DMS153 (cell line): ENCODE results near the gene TIFAB.
A peak's percentile ranks its signal among the peaks of the same experiment; 100 is the strongest.

Experiments
- DNase-seq: peaks from one replicate; lab custom pipeline; 2025; lab: John Stamatoyannopoulos, UW

Gene TIFAB

DNA sequence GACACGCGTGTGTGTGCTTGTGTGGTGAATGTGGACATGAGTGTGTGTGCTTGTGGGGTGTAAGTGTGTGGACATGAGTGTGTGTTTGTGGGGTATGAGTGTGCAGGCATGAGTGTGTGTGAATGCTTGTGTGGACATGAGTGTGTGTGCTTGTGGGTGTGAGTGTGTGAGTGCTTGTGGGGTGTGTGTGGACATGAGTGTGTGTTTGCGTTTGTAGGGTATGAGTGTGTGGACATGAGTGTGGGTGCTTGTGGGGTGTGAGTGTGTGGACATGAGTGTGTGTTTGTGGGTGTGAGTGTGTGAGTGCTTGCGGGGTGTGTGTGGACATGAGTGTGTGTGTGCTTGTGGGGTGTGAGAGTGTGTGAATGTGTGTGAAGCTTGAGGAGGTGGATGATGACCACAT lies 29.8 kb upstream of the TIFAB start:
- DNase-seq: no peak

DNA sequence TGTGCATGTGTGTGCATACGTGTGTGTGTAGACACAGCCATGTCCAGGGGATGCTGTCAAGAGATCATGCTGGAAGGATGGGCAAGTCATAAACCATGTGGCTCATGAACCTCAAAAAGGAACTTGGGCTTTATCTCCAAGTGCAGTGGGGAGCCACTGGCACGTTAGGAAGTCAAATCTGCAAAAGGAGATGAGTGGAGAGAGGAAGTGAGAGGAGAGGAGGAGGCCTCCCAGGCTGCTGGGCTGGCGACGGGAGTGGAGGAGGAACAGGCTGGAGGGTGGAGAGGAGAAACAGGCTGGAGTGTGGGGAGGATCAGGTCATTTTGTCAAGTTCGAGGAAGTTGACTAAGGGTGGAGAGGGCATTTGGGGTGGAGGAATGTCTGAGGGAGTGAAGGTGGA lies 29.2 kb upstream of the TIFAB start:
- no peak for DNase-seq

DNA sequence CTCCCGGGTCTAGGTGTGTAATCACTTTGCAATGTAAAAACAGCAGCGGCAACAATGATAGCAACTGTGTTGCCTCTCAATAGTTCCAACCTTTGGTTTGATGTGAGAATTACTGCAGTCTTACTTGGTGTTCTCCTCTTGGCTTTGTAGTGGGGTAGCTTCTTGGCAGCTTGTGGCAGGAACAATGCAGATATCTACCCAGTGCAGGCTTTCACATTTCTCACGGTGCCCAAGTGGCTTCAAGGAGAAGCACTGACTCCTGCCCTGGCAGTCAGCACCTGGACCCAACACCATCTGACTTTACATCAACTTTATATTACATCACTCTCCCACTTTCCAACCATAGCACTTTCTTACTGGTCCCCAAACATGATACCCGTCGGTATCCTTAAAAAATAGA lies 28.4 kb upstream of the TIFAB start:
- no peak for DNase-seq

DNA sequence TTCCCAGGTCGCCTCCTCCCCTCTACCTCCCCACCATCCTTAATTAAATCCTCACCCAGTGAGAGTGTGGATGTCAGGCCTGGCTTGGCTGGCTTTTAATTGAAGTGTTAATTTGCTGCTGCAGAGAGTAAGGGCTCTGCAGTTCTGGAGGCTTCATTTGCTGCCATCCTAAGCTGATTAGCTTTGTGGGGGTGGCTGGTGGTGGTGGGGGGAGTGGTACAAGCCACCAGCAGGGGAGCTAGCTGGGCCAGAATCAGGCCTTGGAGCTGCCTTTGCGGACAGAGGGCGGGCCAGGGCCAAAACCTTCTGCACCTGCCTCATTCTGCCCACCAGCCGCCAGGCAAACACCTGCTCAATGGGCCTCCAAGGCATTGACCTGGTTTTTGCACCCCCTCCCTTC lies 26.8 kb upstream of the TIFAB start:
- DNase-seq: no peak

DNA sequence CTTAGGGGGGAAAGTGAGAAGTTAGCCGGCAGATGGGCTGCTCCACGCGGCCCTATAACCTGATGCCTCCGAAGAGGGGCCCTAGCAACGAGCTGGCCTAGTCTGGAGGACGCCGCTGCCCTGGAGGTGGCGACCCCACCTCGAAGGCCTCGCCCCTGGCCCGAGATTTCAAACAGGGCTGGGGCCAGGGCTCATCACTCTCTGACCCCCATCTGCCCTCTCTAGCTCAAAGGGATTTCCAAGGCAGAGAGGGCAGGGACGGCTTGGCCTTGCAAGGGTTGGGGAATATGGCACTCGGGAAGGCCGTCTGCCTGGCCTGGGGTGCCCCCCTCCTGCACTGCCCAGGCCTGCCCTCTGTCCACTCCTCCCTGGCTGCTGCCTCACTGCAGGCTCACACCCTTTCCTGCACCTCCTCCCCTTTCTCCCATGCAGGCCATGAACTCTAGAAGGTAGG lies 25.5 kb upstream of the TIFAB start:
- no peak for DNase-seq

DNA sequence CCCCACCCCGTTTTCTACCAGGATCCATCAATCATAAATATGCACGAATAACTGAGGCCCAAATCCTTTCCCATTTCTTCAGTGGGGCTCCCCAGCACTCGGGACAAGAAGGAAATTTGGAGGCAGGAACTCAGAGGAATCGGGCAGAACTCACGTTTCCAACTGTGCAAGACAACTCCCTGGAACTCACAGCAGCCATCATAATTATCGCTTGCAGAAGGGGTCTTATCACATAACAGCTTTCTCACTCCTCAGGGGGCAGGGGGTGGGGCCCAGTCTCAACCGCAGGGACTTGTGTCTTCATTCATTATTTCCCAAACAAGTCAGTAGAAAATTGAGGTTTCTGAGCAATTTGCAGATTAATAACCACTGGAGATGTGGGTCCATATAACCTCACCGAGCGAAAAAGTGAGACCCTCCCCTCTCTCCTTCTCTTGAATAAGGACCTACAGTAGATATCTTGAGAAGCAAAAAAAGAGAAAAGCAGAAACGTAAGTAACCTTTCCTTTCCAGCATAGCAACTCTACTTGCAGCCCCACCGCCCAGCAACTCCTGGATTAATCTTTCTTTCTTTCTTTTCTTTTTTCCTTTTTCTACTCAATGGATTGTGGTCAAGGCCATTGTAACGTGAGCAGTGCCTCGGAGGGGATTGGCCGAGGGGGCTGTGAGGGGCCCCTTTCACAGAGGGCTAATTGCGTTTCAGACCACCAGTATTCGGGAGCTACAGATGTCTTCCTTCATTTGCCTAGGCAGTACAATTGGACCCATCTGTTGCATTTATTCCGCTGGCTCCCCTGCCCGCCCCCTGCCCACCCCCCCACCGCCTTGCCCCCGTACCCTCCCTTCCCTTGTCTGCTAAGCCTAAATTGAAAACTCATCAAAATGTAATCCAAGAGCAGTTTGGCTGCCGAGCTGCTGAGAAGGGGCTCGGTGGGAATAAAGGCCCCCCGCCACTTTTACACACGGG lies 24.7 kb upstream of the TIFAB start:
- no peak for DNase-seq

DNA sequence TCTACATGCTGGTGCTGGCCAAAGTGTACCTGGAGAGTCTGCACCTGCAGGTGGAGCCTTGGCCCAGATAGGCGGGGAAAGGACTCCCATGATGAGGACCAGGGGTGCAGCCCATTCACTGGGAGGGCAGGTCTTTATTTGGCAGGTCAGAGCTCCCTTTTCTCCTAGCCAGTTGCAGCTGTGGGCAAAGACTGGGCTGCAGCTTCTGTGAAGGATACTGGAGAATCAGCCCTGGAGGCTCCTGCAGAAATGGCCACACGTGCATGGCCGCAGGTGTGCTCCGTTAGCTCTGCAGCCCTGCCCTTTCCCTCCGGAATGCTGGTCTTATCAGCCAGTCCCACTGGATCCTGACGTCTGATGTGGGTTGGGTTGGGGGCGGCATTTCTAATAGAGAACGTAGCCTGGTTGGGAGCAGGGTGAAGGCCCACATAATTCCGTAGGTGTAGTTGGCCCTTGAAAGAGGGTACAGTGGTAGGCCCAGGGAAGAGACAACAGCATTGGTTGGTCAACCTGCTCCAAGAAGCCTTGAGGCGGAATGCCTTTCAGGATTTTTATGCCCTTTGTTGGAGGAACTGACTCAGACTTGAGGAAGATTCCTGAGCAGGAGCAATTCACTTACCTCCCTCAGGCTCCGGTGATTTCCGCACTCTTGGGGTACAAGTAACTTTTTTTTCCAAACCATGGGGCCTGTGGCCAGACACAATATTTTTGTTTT lies 22.0 kb upstream of the TIFAB start:
- DNase-seq: no peak

DNA sequence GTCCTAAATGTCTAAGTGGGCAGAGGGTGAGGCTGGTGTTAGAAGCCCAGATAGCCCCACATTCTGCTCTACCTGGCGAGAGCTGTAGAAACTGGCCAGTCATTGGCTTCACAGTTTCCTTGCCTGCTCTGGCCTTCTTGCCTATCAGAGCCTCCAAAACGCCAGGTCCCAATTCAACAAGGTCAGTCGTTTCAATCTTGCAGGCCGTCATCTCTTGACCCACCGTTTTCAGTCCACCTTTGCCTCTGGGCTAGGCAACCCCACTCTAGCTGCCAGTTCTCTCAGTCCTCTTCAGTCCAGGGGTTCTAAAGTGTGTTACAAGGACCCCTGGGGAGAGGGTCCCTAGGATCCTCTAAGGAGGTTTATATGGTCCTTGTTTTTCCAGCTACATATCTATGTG lies 20.0 kb upstream of the TIFAB start:
- DNase-seq: no peak

DNA sequence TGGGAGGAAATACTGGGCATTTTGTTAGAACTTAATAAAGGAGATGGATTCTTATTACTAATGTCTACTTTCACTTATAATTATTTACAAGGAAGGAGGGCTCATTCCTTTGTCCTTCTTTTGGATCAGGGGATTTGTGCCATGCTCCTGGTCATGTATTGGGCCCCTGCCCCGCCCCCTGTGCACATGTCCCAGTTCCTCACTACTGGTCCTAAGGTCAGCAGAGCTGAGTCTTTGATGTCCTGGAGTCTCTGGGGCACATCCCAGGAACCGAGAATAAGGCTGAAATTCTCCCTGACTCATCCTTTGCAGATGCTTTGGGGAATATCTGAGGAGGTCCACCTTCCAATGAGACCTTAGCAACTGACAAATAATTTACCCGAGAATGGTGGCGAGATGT lies 19.6 kb upstream of the TIFAB start:
- no peak for DNase-seq

DNA sequence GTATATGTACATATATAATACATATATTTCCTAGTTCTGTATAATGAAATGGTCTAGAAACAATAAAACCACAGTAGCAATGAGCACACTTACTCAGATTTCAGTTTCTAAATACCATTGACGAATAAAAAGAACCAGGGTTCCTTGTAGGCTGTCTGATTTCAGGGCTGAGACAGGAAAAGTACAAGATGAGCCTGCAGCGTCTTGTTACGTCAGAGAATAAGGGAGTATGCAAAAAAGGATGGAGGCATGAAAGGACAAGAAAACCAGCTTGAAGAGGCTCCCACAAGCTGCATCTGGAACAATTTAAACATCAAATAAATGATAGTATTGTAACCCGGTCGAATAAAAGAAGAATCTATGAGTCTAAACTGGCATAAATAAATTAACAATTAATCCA lies 17.8 kb upstream of the TIFAB start:
- DNase-seq: no peak

DNA sequence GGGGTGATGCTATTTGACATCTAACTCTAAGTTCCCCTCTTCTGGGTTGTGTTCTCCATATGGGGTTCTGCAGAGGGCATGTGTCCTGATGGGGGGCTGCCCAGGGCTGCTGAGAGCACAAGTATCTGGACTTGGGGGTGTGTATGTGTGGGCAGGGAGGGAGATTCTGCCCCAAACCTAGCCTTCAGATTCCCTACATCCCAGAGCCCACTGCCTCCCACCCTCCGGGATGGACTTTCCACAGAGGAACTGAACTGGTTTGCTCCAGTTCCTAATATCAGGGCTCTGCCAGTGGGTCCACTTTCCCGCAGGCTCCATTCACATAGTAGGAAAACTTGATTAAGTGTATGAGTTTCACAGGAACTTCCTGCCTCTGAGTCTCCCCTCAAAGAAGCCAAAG lies 16.4 kb upstream of the TIFAB start:
- no peak for DNase-seq

DNA sequence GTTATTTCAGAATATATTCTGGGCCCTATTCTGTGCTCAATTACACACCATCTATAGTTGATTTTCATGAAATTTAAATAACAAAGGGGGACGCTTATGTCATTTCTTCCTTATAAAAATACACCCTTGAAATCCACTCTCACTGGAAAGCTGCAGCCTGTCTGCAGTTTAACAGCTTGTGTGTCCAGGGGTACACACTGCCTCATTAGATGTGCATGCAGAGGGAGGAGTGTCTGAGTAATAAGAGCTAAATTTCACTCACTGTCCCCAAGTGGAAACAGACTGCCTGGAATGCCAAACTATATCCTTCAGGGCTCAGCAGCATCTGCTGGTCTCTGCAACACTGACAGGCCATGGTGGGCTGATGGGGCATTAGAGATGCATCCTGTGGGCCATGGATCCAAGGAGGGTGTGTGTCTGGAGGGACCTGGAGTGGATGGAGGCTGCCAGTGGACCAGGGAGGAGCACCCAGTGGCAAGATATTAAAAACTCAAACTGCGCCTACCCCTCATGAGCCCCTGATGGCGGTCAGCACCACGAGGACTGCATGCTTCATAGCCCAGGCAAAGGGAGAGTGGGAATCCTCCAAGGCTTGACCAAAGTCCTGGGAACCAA lies 15.8 kb upstream of the TIFAB start:
- DNase-seq: no peak

DNA sequence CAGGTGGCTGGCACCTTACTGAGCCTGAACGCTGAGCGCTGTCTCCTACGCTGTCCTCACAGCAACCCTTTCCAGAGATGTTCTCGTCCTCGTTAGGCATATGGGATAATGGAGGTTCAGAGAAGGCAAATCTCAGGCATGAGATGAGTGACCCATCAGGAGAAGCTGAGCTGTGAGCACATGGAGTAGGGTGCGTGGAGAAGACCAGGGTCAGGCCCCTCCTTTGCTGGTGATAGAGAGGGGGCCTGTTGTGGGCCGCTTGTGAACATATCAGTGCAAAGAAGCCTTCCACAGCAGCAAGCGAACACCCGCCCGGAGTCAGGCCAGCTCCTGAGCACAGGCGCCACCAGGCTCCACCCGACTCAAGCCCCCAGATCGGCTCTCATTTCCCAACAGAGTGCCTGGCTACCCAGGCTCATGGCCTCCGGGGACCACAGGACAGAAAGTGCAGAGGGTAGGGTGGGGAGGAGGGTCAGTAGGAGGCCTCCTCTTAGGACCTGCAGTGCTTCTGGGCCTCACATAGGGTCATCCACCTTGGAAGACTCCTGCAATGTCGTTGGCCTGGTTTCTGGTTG lies 15.0 kb upstream of the TIFAB start:
- DNase-seq: no peak

DNA sequence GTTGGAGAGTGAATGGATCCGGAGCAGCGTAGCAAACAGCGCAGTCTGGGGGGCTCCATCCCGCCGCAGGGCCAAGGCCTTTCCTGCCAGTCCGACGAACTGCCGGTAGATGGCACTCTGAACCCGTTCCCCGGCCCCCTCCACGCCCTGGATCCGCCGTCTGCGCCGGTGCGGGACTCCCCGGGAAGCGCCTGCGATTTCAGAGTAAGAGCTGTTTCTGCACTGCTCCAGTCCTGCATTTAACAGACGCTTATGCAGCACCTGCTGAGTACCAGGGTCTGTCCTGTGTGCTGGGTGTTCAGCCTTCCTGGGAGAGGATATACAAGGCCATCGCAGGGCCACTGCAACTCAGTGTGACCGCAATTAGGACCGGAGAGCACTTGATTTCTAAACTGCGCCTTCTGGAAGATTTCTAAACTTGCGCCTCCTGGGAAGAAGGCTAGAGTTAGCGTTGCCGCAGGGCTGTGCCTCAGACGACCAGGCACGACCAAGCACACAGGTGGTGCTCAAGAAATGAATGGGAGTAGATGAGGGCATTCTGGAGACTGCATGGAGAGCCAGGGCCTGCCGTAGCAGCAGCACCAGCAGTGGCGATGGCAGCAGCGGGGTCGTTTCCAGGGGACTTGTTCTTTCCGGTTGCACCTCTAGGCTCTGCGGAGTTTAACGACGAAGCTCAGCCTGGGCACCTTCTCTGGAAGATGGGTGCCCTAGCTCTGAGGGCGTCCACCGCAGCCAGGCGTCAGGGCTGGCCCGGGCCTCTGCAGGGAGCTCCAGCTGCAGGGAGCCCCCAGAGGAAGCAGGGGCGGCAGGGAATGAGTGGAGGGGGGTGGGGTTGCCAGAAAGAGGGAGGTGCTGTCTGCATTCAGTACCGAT lies 14.3 kb upstream of the TIFAB start:
- DNase-seq: no peak

DNA sequence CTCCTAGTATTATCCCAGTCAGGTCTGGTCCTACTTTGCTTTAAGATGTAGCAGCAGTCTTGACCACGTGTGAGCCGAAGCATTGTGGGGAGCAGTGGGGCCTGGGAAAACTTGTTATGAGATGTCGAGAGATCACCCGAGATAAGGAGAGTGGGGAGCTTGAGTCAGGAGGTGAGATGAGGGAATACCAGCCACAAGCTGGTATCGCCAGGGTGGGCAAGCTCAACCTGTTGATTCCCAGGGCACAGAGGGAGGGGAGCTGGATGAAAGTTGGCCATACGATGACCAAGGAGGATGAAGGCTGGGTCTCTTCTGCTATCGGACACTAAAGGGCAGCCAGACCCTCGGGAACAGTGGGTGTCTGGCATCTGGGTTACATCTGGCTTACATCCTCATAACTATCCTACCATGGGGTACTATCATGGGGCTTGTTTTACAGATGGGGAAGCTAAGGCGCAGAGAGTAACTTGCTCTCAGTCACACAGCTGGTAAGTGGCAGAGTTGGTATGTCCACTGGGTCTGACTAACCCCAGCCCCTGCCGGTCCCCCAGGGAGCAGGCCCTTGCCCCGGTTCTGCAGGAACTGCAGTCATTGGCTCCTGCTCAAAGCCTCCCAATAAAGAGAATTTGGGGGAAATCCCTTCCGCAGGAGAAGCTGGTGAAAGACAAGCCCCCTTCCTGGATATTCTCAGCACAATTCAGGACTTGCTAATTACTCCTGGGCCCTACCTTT lies 13.4 kb upstream of the TIFAB start:
- no peak for DNase-seq

DNA sequence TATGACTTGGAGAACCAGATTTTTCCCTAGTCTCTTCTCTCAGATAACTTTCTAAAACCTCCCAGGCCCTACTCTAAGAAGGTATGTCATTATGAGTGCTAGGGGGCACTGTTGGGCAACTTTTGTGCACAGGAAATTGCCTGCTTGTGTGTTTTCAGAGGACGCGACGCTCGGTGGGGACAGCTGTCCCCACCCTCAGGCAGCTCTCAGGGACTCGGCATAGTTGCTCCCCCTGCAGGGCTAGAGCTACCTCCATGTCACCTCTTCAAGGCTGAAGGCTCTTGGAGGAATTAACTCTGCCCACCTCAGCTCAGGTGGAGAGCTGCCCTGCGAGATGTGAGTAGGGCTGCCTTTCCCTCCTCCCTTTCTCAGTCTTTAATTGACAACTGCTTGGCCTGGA lies 10.2 kb upstream of the TIFAB start:
- peak; percentile 11 for DNase-seq

DNA sequence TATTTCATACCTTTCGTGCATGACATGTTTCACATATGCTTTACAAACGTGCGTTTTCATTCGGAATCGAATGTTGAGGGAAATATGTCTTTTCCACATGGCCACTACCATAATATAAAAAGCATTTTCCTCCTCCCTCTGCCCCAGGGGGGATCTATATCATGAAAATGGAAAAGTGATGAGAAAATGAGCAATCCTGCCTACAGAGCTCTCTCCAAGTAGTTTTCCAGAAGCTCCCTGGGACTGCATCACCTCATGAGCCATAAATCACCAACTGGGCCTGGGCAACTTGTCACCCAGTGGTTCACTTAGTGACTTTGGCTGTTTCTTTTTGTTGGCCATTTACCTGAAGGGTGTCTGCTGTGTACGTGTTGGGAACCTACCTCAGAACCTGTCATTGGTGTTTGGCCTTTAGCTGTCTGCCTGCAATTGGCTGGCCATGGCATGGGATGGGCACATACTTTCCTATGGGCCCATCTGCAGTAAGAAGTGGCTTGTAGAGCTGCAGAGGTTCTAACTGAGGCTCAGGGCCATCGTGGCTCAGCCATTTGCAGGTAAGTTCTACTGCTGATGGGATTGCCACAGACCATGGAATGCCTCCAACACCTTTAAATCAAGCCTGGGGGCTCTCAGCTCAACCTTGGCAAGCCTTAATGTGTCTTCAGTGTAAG lies 9.5 kb upstream of the TIFAB start:
- DNase-seq: no peak

DNA sequence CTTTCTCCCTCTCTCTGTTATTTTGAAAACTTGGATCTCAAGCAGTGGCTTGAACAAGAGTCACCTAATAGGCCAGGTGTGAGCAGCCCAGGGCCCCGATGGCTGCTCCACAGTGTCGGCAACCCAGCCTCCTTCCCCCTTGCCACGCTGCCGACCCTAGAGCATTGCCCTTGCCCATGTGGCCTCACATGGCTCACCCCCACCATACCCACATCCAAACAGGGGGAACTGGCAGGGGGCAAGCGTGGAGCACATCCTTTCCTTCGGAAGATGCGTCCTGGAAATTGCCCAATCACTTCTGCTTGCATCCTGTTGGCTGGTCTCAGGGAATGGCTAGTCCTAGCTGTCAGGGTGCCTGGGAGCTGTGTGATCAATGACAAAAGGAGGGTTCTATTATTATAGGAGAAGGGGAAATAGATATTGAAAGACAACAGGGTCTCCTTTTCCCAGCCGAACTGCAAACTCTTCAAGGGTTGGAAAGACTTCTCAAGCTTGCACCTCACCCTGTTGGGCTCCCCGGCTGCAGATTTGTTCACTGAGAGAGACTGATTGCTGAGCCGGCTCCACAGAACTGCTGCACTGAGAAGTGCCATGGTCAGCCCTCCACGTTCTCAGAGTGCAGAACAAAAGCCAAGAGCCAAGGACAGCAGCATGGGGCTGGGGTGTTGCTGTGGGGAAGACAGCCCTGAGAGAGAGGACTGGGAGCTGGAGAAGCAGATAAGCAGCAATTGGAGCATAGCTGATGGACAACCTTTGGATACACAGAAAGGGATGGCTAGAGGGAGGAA lies 8.3 kb upstream of the TIFAB start:
- DNase-seq: no peak

DNA sequence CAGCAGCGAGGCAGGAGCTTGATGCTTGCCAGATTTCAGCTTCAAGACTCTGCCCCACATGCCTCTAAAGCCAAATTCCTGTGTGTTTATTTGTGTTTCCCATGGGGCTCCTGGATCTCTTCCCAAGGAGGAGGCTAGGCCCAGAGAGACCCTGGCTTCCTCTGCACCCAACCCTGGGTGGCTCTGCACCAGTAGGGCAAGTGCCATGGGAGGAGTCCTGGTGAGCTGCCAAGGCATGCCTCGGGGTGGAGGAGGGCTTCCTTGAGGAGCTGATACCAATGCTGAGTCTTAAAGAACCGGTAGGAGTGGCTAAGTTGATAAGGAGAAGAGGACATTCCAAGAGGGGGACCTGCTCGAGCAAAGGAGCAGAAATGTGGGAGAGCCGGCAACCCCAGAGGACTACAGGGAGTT lies 6.8 kb upstream of the TIFAB start:
- DNase-seq: no peak
